Fibroblast of pulmonary artery (primary cell): ENCODE measurements around the gene TCF4.

ENCODE experiments used
- DNase-seq: peaks from one replicate; pipeline ENCODE4 v3.0.0-alpha.2; 2010; ENCODE audit warnings: low read depth
- H3K4me3 ChIP-seq: replicated peaks from 2 replicates; pipeline ENCODE4 v1.5.1; 2011; ENCODE audit warnings: low read depth, mild to moderate bottlenecking, control low read depth, low read length, moderate library complexity
- TF ChIP-seq, protein P1 (sequence below): IDR thresholded peaks from 2 replicates; pipeline ENCODE4 v1.5.1; 2011; ENCODE audit warnings: mild to moderate bottlenecking, control low read depth, low read length, inconsistent platforms; ENCODE audit errors: missing control alignments

TCF4 gene

DNA sequence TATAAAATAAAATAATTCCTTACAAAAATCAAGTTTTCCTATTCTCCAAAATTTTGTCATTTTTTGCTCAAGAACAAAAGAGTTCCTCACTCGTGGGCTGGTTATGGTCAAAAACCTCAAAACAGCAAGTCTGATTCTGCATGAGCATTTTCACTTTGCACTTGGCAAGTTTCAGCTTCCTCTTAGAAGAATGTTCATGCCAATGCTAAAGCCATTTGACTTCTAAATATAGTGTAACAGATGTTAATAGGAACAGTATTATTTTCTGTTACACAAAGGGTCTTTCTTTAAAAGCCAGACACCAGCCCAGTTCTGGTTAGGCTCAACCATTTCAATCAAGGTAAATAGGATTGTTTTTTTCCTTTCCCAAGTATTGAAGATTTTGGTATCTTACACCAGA is 367.5 kb downstream of the TCF4 start:
- DNase-seq, result no peak
- TF ChIP-seq, protein P1, sequence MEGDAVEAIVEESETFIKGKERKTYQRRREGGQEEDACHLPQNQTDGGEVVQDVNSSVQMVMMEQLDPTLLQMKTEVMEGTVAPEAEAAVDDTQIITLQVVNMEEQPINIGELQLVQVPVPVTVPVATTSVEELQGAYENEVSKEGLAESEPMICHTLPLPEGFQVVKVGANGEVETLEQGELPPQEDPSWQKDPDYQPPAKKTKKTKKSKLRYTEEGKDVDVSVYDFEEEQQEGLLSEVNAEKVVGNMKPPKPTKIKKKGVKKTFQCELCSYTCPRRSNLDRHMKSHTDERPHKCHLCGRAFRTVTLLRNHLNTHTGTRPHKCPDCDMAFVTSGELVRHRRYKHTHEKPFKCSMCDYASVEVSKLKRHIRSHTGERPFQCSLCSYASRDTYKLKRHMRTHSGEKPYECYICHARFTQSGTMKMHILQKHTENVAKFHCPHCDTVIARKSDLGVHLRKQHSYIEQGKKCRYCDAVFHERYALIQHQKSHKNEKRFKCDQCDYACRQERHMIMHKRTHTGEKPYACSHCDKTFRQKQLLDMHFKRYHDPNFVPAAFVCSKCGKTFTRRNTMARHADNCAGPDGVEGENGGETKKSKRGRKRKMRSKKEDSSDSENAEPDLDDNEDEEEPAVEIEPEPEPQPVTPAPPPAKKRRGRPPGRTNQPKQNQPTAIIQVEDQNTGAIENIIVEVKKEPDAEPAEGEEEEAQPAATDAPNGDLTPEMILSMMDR, result no peak
- H3K4me3 ChIP-seq, result no peak overlapping the region

DNA sequence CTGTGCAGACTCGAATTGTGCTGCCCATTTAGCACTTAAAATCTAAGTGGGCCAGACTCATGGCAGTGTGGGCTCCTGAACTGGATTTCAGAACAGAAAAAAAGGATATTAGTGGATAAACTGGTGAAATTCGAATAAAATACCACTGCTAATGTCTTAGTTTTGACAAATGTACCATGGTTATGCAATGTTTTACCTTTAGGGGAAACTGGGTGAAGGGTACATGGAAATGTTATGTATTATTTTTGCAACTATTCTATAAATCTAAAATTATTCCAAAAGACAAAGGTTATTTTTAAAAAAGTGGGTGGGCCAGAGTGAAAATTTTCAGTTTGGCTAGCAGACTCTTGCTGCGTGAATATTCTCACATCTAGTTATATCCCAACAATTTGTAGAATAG is 368.2 kb downstream of the TCF4 start:
- no peak for DNase-seq
- TF ChIP-seq, protein P1, result no peak
- no peak overlapping the region for H3K4me3 ChIP-seq

DNA sequence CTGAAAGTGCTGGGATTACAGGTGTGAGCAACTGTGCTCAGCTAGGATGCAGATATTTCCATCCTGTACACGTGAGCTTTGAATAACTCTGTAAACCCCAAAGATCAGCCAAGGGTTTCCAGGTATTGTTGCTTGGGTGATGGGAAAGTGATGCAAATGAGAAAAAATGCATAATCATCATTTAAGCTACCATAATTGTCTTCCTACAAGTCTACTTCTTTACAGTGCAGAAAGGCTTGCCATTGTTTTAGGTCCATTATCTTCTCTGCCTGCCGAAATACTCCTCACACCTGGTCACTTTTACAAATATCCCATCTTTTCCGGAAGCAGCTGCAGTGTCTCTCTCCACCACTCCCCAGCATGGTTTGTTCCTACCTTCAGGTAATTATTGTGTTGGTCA is 368.9 kb downstream of the TCF4 start:
- no peak for DNase-seq
- TF ChIP-seq, protein P1, result no peak
- no peak overlapping the region for H3K4me3 ChIP-seq

DNA sequence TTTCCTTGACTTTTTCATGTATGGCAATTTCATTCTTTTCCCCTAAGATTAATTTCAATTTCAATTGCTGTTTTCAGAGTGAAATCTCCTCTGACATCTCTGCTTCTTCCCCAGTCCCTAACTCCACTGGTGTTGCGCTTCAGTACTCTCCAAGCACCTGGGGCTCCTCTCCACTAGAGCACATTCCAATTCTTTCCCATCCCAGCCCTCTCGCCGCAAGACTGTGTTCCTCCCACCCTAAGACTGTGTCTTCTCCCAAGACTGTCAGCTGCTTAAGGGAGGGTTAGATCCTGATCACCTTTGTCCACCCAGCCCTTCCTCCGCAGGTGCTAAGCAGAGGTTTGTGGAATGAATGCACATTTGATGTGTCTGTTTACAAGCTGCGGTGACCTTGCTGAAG is 373.0 kb downstream of the TCF4 start:
- no peak for DNase-seq
- H3K4me3 ChIP-seq, result no peak overlapping the region
- TF ChIP-seq, protein P1, result no peak

DNA sequence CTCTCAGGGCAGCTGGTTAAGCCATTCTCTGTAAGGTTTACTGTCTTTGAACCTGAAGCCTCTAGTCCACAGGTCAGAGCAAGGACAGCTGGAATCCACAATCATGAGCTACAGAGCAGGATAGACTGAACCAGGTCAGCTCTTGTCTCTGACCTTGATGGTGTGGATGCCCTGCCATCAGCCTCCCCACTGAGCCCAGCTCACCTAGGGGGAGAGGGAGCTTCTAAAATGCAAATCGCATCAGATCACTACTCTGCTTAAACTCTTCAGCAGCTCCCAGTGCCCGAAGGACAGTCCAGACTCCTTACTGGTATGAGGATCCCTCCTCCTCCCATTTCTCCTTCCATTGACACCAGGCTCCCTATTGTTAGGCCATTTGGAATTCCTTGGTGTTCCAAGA is 373.5 kb downstream of the TCF4 start:
- no peak overlapping the region for H3K4me3 ChIP-seq
- TF ChIP-seq, protein P1, result no peak
- DNase-seq, result no peak

DNA sequence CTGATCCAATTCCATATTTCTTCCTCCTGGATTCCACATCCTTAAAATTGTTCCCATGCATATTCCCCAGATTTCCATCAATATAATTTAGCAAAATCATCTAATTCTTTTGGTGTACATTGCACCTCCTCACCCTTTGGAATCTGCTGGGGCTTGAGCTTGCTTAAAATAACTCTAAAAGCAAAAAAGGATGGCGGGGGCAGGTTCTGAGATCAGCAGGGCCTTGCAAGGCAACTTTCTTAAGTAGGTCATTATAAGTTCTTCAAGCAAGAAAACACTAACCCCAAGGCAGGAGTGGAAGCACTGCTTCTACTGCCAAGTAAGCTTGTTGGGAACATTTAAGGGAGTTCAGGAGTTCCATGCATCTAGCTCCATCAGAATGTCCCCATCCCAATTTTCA is 374.4 kb downstream of the TCF4 start:
- DNase-seq, result no peak
- no peak overlapping the region for H3K4me3 ChIP-seq
- TF ChIP-seq, protein P1, result no peak

DNA sequence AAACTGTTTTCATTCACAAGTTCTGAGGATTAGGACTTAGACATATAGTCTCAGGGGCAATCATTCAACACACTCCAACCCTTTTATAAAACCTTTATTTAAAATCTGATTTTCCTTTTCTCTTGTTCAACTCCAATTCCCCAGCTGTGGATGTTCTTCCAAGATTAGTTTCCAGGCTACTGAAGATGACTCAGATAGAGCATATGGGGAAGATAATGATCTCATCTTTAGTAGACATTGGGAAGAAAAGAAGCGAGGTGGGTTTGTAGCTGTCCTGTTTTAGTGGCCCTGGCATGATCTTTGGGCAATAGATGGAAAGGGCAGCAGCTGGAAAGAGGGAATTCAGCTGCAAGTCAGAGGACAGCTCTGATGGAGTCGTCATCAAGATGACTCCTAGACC is 381.1 kb downstream of the TCF4 start:
- DNase-seq, result no peak
- H3K4me3 ChIP-seq, result no peak overlapping the region
- TF ChIP-seq, protein P1, result no peak
